Hematopoietic multipotent progenitor cell treated with erythropoietin and hydrocortisone succinate and interleukin-3 and kit ligand, for 8 days (in vitro differentiated cells): ENCODE measurements around the gene EIF4G3.
"Not testable (repeated sequence)": the region's sequence is repeated elsewhere in the genome, so short reads cannot be mapped to it uniquely, and the experiment has no call there.

Experiments
- DNase-seq: peaks from one replicate; pipeline ENCODE4 v3.0.0-alpha.2; 2015

Gene EIF4G3

DNA sequence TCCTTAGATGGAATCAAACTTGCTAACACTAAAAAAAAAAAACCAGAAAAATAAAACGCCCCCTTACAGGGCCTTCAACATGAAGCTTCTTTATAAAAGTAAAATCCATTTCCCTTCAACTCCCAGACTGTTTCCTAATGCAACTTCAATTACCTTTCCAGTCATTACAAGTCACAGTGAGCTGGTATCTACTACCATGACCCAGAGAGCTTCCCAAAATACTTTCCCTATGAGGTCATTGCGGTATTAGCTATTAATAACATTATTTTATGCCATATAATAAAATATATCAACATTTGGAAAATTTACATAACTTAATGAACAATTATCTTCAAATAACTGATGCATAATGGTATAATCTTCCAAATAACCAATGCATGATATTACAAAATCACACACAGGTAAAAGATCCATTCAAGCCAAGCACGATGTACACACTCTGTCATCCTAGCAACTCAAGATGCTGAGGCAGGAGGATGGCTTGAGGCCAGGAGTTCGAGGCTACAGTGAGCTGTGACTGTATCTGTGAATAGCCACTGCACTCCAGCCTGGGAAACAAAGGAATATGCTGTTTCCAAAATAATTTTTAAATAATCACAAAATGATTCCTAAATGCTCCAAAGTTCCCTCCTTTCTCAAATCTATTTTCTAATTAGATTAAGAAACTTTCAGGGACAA lies 24.1 kb downstream of the EIF4G3 start:
- no peak for DNase-seq

DNA sequence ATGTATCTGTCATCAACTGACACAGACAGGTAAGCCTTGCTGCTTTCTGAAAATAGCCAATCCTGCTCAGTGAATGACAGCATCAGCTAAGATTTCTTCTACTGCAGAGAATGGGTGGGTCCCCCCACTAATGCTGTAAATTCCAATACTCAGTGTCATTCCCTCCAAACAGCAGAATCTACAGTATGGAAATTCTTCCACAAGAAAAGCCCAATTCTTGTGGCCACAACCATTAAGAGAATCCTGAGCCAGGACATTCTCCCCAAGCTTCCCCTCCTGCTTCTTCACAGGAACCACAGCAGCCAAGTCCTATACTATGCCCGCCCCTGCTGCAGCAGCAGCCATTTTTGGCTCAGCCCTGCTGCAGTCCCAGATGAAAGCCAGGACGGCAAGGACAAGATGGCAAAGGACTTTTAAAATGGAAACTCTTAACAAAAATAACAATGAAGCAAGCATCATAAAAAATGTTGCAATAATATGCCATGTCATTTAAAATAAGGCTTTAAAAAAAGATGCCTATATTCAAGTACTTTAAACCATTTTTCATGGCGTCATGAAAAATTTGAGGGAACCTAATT lies 26.8 kb downstream of the EIF4G3 start:
- DNase-seq, result no peak

DNA sequence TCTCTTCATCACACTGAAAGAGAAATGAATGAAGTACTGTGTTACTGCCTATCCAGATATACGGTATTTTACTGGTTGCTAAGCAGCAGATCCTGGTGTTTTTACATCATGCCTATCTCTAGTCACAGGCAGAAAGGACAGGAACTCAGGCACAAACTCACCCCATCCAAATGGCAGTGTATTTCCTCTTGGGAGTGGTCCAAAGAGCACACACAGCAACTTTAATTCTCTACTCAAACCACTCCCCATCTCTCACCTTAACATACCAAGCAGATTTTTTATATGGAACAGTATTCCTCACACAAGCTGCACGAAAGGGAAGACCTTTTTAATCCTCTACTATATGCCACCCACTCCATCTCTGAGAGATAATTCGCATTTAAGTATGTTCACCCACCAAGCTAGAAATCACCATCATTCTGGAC lies 27.3 kb downstream of the EIF4G3 start:
- DNase-seq, result peak; percentile 35

DNA sequence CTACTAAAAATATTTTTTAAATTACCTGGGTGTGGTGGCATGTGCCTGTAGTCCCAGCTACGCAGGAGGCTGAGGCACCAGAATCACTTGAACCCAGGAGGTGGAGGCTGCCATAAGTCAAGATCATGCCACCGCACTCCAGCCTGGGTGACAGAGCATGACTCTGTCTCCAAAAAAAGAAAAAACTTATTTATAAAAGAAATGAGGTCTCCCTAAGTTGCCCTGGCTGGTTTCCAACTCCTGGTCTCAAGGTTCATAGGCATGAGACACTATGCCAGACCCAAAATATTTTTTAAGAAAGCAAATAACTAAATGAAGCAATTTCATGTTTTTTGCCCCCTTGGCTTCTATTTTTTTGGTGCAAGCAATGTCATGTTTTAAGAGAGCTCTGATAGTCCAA lies 32.9 kb downstream of the EIF4G3 start:
- DNase-seq, result no peak

DNA sequence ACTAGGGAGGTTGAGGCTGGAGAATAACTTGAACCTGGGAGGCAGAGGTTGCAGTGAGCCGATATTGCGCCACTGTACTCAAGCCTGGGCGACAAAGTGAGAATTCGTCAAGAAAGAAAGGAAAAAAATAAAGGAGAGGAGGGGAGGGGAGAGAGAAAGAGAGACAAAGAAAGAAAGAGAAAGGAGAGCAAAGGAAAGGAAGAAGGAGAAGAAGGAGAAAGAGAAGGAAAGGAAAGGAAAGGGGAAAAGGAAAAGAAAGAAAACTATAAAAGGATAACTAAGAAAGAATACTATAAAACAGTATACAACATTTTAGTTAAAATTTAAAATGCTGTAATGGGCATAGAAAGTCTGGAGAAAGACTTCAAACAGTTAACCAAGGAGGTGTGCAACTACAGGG lies 33.6 kb downstream of the EIF4G3 start:
- DNase-seq, result no peak

DNA sequence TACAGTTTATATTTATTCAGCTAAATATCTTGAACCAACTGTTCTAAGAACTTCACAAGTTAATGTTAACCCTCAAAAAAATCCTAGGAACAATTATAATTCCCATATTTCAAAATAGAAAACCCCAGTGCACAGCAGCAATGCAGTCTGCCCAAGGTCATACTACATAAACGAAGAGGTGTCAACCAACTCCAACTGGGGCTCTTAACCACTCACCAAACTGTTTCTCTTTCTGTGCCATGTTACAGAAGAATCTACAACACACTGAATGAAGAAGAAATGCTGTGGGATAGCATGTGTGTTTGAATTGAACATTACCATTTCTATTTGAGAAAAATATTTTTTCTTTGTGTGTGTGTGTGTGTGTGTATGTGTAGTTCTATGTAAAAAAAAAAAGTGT lies 35.7 kb downstream of the EIF4G3 start:
- no peak for DNase-seq

DNA sequence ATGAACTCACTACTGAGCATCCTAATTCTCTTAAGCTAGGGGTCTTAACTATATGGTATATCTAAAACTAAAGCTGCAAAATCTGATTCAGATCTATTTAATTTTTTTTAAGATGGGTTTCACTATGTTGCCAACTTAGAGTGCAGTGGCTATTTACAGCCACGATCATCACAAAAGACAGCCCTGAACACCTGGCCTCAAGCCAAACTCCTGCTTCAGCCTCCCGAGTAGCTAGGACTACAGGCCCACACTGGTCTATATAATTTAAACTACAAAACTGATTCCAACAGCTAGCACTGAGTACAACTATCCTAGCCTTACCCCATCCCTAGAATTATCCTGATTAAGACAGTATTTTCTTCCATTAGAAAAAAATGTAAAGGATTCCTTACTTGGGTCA lies 37.1 kb downstream of the EIF4G3 start:
- no peak for DNase-seq

DNA sequence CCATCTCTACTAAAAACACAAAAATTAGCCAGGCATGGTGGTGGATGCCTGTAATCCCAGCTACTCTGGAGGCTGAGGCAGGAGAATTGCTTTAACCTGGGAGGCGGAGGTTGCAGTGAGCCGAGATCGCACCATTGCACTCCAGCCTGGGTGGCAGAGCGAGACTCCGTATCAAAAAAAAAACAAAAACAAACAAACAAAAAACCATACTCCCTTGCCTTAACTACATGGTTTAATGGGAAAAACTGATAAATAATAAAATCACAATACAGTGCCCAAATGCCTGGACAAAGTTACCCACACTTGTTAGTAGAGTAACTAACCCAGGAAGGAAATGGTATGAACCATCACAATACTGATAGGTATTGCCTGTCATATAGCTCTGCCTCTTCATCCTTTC lies 40.4 kb downstream of the EIF4G3 start:
- DNase-seq, result not testable (repeated sequence)

DNA sequence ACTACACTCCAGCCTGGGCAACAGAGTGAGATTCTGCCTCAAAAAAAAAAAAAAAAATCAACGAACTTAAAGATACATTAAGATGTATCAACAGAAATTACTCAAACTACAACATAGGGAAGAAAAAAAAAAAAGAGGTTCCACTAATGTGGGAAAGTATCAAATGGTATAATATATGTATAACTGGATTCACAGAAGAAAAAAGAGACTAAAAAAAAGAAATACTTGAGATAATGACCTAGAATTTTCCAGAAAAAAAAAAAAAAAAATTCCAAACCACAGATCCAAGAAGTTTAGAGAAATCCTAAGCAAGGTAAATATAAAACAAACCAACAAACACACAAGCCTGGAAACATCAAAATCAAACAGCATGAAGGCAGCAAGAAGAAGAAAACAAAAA lies 45.5 kb downstream of the EIF4G3 start:
- no peak for DNase-seq

DNA sequence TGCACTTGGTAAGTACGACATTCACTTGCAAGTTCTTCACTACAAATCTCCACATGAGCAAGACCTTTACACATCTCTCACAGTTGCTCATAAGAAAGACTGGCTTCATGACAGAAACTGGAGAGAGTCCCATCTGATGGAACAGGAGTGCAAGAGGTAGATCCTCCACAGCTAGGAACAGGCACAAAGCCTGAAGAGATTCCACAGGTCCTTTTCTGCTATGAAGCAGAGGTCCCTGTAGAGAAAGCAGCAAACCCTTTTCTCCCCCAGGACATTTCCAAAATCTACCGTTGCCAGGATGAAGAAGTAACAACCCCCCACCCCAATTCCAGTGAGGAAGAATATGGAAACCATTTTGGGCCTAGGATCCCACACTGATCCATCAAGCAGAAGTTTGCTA lies 47.3 kb downstream of the EIF4G3 start:
- no peak for DNase-seq

DNA sequence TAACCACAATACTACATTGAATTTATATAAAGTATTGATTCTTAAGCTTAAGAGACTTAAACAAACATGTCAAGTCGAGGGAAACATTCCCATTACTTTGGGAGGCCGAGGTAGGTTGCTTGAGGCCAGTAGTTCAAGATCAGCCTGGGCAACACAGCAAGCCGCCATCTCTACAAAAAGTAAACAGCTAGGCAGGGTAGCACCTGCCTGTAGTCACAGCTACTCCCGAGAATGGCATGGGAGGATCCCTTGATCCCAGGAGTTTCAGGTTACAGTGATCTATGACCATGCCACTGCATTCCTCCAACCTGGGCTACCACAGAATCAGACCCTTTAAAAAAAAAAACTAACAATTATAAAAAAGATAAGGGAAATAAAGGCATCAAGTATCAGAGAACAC lies 50.4 kb downstream of the EIF4G3 start:
- DNase-seq, result no peak

DNA sequence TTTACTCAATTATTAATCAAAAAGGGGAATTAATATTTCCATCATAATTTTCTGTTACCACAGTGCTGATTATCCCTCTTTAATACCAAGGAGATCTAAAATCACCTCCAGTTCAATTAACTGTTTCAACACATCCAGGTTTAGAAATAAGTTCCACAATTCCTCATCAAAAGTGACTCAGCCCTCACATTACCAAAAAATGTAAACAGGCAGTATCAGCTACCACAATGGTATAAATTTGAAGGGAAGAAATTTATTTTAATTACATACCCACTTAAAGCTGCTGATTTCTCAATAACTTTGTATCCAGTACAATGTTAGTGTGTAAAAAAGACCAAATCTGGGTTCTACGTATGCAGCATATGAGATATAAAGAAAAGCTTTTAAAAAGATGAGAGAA lies 51.9 kb downstream of the EIF4G3 start:
- no peak for DNase-seq

DNA sequence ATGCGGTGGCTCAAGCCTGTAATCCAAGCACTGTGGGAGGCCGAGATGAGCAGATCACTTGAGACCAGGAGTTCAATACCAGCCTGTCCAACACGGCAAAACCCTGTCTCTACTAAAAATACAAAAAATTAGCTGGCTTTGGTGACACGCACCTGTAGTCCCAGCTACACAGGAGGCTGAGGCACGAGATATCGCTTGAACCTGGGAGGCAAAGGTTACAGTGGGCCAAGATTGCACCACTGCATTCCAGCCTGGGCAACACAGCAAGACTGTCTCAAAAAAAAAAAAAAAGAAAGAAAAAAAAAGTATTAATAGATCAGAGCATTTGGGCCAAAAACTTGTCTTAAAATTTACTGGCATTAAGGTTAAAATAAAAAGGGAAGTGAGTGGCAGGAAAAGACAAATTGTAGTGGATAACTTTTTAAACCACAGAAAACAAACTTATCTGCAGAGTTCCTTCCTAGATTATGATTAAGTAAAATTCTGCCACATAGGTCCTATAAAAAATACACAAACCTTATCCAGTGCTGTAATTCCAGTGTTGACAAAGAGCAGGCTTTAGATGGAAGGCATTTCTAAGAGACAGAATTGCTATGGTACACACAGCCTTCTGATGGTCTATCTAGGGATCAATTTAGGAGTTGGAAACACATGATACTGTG lies 53.3 kb downstream of the EIF4G3 start:
- peak; percentile 24 for DNase-seq

DNA sequence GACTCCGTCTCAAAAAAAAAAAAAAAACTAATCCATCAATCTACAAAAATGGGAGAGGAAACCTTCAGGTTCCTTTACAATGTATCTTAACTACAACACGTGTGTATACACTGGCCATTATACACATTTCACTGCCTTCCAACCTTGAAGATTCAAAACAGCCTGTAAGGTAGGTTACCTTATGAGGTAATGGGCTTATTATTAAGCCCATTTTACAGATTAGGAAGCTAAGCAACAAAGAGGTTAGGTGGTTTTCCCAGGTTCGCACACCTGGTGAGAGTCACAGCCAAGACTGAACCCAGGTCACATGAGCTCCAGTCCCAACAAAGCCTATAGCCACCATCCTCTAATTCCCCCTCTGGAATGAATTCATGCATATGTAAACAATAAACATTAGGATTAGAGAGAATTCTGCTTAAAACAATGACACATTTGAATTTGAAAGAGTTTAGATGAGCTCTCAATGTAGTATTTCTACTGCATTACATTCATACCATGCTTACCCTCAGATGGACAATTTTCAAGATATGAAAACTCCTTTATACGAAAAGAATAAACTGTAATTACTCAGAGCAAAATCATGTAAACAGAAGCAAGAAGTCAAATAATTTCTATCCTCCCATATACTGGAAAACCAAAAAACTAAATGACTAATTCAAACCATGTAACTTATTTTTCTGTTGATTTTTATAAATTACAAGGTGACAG lies 54.8 kb downstream of the EIF4G3 start:
- no peak for DNase-seq

DNA sequence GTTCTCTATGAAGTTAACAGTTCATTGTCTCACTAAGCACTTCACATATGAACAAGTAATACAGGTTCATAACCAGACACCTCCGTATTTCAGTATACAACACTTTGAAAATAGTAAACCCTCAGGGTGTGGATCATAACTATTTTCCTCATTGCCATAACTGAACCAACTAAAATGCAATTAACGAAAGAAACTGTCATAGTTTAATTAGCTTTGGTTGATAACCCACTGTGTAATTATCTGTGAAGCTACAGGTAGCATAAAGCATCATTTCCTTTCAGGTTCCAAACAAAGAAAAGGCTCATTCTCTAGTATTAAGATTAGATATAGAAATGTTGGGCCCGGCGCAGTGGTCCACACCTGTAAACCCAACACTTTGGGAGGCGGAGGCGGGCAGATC lies 58.5 kb downstream of the EIF4G3 start:
- DNase-seq, result no peak

DNA sequence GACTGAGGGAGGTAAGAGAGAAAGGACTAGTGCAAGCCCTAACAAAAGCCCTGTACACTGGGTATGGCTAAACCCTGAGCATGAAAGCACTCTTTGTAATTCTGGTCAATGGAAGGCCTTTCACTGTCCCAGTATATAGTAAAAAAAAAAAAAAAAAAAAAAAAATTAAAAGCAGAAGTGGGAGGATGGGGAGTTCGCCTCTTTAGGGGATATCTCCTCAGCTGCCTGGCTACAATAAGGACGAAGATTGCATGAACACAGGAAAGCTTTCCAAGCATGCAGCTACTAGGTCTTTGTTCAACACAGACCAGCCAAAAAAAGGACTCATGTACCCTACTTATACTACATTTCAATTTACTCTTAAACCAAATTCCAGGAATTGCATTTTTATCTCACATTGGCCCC lies 59.1 kb downstream of the EIF4G3 start:
- DNase-seq, result peak; percentile 70

DNA sequence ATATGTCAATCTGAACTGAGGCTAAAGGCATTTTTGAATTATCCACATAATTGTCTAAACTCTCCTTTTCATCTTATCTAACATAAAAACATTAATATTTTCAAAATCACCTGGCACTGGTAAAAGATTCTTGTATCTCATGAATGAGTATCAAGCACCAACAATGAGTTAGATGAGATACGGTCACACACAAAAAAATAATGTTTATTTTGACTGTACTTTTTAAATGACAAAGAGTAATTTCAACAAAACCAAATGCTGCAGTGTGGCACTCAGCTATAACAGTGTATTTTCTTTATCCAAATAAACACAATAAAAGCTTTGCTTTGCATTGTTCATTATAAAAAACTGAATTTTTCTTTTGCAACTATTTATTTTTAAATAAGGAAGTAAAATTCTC lies 59.5 kb downstream of the EIF4G3 start:
- DNase-seq, result no peak

DNA sequence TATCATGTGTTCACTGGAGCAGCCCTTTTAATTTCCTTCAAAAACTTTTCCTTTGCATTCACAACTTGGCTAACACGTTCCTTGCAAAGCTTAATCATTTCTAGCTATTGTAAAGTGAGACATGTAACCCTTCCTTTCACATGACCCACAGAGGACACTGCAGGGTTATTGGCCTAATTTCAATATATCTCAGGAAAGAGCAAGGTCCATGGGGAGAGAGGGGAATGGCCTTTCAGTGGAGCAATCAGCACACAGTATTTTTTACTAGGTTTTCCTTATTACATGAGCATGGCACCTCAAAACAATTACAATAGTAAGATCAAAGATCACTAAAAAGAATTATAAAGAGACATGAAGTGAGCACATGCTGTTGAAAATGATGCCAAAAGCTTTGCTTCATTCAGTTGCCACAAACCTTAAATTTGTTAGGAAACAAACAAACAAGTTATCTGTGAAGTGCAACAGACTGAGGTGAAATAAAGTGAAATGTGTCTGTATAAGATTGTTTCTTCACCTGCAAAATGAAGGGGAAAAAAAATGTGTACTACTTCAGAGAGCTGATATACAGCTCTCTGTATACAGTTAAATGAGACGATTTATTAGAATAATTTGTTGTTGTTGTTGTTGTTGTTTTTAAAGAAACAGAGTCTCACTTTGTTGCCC lies 61.5 kb downstream of the EIF4G3 start:
- no peak for DNase-seq

DNA sequence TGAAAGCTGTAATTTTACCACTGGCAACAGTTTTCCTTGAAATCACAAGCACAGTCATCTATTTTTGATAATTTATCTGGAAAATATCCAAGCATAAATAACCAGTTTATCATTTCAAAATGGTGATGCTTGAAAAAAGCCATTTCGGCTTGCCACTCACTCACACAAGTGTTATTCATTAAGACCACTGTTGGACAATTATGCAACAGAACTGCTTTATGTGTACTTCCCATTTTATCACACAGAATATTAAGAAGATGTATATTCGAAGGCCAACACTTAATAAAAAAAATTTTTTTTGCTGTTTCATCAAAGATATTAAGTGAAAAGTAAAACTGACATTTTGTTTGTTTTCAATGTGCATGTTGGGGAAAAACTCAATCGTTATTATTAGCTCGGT lies 62.3 kb downstream of the EIF4G3 start:
- DNase-seq, result no peak

DNA sequence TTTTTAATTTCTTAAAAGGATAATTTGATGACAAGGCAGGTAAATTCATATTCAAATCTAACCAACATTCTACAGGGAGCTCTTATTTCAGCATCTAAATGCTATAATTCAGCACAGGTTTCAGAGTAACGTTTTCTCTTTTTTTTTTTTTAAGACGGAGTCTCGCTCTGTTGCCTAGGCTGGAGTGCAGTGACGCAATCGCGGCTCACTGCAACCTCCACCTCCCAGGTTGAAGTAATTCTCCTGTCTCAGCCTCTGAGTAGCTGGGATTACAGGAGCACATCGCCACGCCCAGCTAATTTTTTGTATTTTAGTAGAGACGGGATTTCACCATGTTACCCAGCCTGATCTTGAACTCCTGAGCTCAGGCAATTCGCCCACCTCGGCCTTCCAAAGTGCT lies 66.5 kb downstream of the EIF4G3 start:
- DNase-seq, result no peak

DNA sequence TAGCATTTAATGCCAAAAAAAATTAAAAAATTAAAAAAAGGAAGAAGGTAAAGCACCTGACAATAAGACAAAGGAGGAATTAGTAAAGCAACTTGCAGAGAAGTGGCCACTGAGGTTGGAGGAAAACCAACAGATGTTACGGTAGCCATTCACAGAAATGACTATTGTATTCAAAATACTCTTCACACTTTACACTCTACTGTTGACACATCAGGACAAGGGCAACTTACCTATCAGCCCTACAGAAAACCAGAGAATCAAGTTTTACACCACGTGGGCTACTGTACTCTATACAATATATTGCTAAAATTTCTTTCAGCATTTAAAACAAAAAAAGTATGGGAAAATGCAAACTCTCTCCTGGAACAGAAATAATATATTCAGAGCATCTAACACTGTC lies 70.0 kb downstream of the EIF4G3 start:
- no peak for DNase-seq

DNA sequence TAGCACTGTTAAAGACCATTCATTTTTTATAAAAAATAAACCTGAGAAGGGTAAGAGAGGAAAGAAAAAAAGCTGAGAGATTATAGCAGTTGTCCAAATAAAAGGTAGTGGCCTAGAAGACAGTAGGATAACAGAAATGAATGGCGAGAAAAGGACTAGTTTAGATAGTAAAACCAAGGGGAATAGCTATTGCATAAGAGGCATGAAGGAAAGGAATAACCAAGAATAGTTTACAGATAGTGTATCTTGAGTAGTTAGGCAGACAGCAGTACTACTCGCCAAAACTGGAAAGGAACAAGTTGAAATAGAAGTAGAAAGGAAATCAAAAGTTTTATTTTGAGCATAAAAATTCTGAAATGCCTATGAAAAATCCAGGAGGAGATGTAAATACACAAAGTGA lies 70.5 kb downstream of the EIF4G3 start:
- DNase-seq, result no peak

DNA sequence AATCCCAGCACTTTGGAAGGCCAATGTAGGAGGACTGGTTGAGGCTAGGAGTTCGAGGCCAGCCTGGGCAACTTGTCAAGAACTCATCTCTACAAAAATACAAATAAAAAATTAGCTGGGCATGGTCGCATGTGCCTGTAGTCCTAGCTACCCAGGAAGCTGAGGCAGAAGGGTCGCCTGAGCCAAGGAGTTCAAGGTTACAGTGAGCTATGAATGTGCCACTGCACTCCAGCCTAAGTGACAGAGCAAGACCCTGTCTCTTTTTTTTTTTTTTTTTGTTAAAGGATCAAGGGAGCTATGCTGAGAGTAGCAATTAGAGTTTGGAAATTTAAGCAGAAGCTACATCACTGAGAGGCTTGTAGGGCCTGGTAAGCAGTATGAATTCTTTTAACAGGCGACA lies 70.9 kb downstream of the EIF4G3 start:
- no peak for DNase-seq

DNA sequence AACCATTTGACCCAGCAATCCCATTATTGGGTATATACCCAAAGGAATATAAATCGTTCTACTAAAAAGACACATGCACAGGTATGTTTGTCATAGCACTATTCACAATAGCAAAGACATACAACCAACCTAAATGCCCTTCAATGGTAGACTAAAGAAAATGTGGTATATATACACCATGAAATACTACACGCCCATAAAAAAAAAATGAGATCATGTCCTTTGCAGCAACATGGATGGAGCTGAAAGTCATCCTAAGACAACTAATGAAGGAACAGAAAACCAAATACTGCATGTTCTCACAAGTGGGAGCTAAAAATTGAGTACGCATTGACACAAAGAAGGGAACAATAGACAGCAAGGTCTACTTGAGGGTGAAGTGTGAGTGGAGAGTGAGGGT lies 72.0 kb downstream of the EIF4G3 start:
- DNase-seq, result no peak
